Lower leg skin (tissue), 3 donors: Measurements from ENCODE around the gene GAB1.

ENCODE experiments used
- POLR2A ChIP-seq, 2 donors: fragments of 450-650 bp; IDR thresholded peaks; one replicate each; pipeline ENCODE4 v1.6.1; 2016 to 2017; ENCODE audit warnings: antibody characterized with exemption in 2 of 2, mild to moderate bottlenecking in 1 of 2, moderate library complexity in 1 of 2
- TF ChIP-seq, protein P1 (sequence below), 3 donors: fragments of 450-650 bp; IDR thresholded peaks; one replicate each; pipeline ENCODE4 v1.5.1; 2016; ENCODE audit warnings: antibody characterized with exemption in 3 of 3, mild to moderate bottlenecking in 3 of 3, moderate library complexity in 2 of 3

DNA sequence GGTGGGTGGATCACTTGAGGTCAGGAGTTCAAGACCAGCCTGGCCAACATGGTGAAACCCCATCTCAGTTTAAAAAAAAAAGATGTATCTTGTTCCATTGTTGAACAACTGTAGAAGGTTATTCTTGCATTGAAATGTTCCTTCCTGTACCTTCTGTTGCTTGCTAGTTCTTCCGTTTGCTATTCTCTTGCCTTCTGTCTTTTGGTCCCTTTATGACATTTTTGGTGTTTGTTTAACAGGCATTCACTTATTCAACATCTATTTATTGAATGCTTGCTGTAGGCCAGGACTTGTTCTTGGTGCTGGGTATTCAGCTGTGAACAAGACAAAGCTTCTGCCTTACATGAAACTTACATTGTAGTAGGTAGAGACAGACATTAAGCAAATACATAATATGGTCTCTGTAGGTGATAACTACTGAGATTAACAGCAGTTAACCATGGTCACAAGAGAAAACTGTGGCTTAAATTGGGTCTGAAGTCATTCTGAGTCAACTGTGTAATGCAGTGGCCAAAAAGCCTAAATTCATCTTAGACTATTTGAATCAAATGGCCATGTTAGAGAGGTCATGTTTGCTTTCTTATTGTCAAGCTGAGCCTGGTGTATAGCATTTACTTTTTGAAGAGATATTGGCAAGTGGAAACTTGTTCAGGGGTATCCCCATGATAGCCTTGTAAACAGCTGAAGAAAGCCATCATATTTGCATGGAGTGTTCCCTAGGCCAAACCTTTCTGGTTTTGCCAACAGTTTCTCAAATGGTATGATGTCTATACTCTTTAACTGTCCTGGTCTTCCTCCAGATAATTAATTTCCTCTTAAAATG lies 35.6 kb downstream of the GAB1 start:
- TF ChIP-seq, protein P1, sequence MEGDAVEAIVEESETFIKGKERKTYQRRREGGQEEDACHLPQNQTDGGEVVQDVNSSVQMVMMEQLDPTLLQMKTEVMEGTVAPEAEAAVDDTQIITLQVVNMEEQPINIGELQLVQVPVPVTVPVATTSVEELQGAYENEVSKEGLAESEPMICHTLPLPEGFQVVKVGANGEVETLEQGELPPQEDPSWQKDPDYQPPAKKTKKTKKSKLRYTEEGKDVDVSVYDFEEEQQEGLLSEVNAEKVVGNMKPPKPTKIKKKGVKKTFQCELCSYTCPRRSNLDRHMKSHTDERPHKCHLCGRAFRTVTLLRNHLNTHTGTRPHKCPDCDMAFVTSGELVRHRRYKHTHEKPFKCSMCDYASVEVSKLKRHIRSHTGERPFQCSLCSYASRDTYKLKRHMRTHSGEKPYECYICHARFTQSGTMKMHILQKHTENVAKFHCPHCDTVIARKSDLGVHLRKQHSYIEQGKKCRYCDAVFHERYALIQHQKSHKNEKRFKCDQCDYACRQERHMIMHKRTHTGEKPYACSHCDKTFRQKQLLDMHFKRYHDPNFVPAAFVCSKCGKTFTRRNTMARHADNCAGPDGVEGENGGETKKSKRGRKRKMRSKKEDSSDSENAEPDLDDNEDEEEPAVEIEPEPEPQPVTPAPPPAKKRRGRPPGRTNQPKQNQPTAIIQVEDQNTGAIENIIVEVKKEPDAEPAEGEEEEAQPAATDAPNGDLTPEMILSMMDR (IDR thresholded peaks at IDR 0.05): no peak
- no peak for TF ChIP-seq POLR2A (IDR thresholded peaks at IDR 0.05)
